Mucosa of descending colon (tissue), 3 donors: ENCODE measurements around the gene SLC7A11. TPM values are rescaled to one million over a fixed set of nuclear protein-coding genes. Genes with fewer than 3 reads are reported as not detected.
"Not testable (repeated sequence)": the region's sequence is repeated elsewhere in the genome, so short reads cannot be mapped to it uniquely, and the experiment has no call there.

Experiments
- ATAC-seq: fragments of 200-7000 bp; cut with Tn5 transposase; one replicate; pipeline ENCODE4 v1.9.1; 2020; ENCODE audit warnings: mild to moderate bottlenecking, moderate library complexity
- DNase-seq, 3 donors: peaks; one replicate each; pipeline ENCODE4 v3.0.0-alpha.2; 2020
- H3K36me3 ChIP-seq: fragments of 200-600 bp; one replicate; pipeline ENCODE4 v1.8.0; 2021; ENCODE audit warnings: low read depth, mild to moderate bottlenecking
- H3K4me1 ChIP-seq: fragments of 200-600 bp; one replicate; pipeline ENCODE4 v1.8.0; 2021; ENCODE audit warnings: low read depth, mild to moderate bottlenecking
- H3K4me3 ChIP-seq: fragments of 200-600 bp; one replicate; pipeline ENCODE4 v1.8.0; 2021; ENCODE audit warnings: mild to moderate bottlenecking
- H3K9me3 ChIP-seq: fragments of 200-600 bp; one replicate; pipeline ENCODE4 v1.8.0; 2021; ENCODE audit warnings: mild to moderate bottlenecking
- intact Hi-C, 2 donors: fragments of 100-400 bp; cut with DNase I in 1 of 2; cut with micrococcal nuclease in 1 of 2; formaldehyde crosslinking; loops; one replicate each; pipeline versions ENCODE4 v1.11.0 to v1.11.1; 2022; cut with DNase I, micrococcal nuclease
- total RNA-seq, 3 donors: library from RNA; stranded (reverse); fragmentation: NEBNext Ultra II Directional in 2 of 3; extraction: Animal tissue kit (Norgen Biotek cat#: 25700) in 2 of 3; gene quantifications; one replicate each; pipeline versions ENCODE4 v1.2.1 to v1.2.4, GENCODE V29; 2021 to 2023
- TF ChIP-seq, protein P1 (sequence below): fragments of 200-600 bp; IDR thresholded peaks from one replicate; pipeline ENCODE4 v1.8.0; 2022; ENCODE audit warnings: antibody characterized with exemption, mild to moderate bottlenecking
- donor health status: DM: no; HTN: no; CAD: no; lungs with moderate emphysema.
- donor health status: DM: no; HTN: no; CAD: no.
- donor health status: DM: no; HTN: yes; CAD: no.

Gene SLC7A11
- total RNA-seq, 3 donors from 2014 or later: 0.70 to 2.9 (median 1.5) TPM

DNA sequence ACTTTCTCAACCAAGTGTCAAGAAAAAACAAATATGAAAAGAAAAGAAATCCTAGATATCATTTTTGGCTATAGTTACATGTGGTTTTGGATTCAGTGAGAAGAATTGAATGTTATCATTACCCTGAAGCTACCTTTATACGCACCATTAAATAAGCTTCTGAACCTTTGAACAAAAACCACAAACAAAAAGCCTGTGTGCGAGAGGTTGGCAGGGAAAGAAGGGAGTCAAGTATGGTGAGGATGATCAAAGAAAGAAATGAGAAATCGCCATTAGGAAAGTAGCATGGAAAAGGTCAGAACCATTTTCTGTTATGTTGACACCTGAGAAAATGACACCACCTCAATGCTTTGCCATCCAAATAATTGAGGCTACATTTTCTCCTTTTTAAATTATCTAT lies 1.2 kb upstream of the SLC7A11 start:
- Histone ChIP-seq H3K4me1 (no peaks in the 10 kb centered on the region), H3K36me3 (no peaks in the 10 kb centered on the region), H3K4me3 (no peak overlapping the region), H3K9me3 (no peaks in the 10 kb centered on the region)
- TF ChIP-seq, protein P1, sequence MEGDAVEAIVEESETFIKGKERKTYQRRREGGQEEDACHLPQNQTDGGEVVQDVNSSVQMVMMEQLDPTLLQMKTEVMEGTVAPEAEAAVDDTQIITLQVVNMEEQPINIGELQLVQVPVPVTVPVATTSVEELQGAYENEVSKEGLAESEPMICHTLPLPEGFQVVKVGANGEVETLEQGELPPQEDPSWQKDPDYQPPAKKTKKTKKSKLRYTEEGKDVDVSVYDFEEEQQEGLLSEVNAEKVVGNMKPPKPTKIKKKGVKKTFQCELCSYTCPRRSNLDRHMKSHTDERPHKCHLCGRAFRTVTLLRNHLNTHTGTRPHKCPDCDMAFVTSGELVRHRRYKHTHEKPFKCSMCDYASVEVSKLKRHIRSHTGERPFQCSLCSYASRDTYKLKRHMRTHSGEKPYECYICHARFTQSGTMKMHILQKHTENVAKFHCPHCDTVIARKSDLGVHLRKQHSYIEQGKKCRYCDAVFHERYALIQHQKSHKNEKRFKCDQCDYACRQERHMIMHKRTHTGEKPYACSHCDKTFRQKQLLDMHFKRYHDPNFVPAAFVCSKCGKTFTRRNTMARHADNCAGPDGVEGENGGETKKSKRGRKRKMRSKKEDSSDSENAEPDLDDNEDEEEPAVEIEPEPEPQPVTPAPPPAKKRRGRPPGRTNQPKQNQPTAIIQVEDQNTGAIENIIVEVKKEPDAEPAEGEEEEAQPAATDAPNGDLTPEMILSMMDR: no peak
- DNase-seq (no peak), ATAC-seq (no peak)
- intact Hi-C loops: no loop called here

DNA sequence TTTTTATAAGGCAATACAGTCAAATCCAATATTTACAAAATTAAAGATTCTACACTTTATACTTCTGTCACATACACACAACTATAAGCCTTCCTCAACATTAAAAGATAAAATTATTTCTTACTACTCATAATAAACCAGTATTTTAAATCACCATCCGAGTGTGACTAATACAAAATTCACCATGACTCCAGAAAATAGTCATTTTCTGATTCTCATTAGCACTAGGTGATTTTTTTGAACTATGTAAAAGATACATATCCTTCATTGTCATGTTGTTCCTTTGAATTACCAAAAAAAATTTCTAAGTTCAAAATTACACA lies 646 bp upstream of the SLC7A11 start:
- intact Hi-C loops: no loop called here
- H3K4me3 ChIP-seq: no peak overlapping the region
- no peak for ATAC-seq
- H3K36me3 ChIP-seq: no peaks in the 10 kb centered on the region
- no peaks in the 10 kb centered on the region for H3K9me3 ChIP-seq
- DNase-seq: no peak
- no peaks in the 10 kb centered on the region for H3K4me1 ChIP-seq
- TF ChIP-seq, protein P1: no peak

DNA sequence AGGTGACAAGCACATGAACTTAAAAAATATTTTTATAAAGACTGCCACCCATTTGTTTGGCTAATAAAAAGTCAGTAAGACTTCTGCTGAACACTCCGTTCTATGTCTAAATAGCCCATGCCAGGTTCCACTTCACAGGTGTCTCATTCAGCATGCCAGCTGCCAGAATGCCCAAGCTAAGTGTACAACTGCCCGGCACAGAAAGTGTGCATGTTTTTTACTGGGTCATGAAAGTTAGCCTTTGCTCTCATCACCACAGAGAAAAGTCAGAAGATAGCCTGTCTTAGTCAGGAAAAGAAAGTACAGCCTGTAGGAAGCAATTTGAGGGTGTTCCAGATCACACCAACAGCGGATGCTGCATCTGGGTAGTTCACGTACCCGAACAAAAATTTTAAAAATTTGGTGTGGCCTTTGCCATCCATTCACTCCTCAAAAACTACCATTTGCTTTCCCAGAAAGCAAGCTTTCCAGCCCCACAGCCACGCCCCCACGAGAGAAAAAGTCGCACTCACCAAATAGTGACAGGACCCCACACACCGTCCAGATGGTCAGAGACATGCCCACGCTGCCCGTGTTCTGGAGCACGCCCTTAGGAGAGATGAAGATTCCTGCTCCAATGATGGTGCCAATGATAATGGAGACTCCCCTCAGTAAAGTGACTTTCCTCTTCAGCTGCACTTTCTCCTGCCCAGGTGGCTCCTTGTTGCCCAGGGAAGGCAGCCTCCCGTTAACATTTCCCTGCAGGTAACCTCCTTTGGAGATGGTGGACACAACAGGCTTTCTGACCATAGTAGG lies 671 bp downstream of the SLC7A11 start:
- peak in 2 of 3 donors; percentile 23 to 36 for DNase-seq
- Histone ChIP-seq H3K4me1 (no peaks in the 10 kb centered on the region), H3K4me3 (peak overlapping the region; percentile 6), H3K9me3 (no peaks in the 10 kb centered on the region), H3K36me3 (no peaks in the 10 kb centered on the region)
- intact Hi-C loops: no loop called here
- TF ChIP-seq, protein P1: no peak
- peak; percentile 62 for ATAC-seq

DNA sequence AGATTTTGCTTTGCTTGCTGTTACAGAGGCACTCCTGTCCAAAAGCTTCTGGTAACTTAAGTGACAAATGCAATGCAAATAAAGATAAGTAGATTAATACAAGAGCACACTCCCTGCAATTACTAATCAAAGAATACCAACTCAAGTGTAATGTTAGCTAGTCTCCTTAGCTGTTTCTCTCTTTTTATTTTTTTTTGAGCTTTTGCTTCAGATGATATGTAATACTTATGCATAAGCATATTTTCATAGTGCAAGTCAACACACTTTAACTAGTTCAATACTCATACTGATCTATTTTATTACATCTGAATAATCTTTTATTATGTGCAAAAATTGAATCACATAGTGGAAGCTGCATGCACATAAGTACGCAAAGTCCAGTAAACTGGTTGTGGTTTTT lies 2.7 kb downstream of the SLC7A11 start:
- H3K4me1 ChIP-seq: no peaks in the 10 kb centered on the region
- intact Hi-C loops: no loop called here
- ATAC-seq (no peak), DNase-seq (no peak)
- TF ChIP-seq, protein P1: no peak
- H3K4me3 ChIP-seq: no peak overlapping the region
- no peaks in the 10 kb centered on the region for H3K9me3 ChIP-seq
- no peaks in the 10 kb centered on the region for H3K36me3 ChIP-seq

DNA sequence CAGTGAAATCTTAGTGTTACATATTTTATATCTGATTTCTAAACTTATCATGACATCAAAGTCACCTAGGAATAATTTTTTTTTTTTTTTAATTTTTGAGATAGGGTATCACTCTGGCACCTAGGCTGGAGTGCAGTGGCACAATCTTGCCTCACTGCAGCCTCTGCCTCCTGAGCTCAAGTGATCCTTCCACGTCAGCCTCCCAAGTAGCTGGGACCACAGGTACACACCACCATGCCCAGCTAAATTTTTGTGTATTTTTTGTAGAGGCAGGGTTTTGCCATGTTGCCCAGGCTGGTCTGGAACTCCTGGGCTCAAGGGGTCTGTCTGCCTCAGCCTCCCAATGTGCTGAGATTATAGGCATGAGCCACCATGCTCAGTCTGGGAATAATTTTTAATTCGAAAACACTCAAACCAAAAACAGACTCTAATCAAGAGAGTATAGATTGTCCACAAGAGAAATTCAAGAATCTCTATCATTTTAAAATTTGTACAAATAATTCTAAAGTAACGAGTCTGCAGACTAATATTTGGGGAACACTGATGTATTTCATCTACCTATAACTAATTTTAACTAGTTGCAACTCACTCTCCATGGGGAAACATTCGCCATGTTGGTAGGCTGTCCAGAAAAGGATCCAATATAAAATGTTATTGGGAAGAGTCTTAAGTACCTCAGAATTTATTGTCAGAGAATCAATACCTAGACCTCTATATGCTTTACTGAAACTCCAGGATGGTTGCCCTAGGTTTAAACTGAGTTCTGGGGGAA lies 3.4 kb downstream of the SLC7A11 start:
- no peak overlapping the region for H3K4me3 ChIP-seq
- no peak for DNase-seq
- no peak for ATAC-seq
- intact Hi-C loops: no loop called here
- no peaks in the 10 kb centered on the region for H3K36me3 ChIP-seq
- no peaks in the 10 kb centered on the region for H3K4me1 ChIP-seq
- H3K9me3 ChIP-seq: no peaks in the 10 kb centered on the region
- TF ChIP-seq, protein P1: no peak

DNA sequence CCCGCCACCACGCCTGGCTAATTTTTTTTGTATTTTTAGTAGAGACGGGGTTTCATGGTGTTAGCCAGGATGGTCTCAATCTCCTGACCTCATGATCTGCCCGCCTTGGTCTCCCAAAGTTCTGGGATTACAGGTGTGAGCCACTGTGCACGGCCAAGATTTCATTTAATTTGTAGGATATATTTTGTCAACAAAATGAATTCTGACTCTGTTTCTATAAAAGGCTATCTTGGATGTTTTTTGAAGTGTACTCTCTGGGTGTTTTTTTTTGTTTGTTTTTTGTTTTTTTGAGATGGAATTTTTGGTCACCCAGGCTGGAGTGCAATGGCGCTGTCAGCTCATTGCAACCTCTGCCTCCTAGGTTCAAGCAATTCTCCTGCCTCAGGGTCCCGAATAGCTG lies 5.0 kb downstream of the SLC7A11 start:
- H3K4me3 ChIP-seq, ATAC-seq, H3K4me1 ChIP-seq, H3K9me3 ChIP-seq, DNase-seq, intact Hi-C loops, H3K36me3 ChIP-seq: not testable (repeated sequence)
